Right lobe of liver (tissue), 4 donors: ENCODE measurements around the gene SCN8A.

Experiments used
- POLR2A ChIP-seq: fragments of 450-650 bp; IDR thresholded peaks from one replicate; pipeline ENCODE4 v1.6.1; 2017; ENCODE audit warnings: antibody characterized with exemption, mild to moderate bottlenecking
- TF ChIP-seq, protein P1 (sequence below), 4 donors: fragments of 200-600 bp in 3 of 4; fragments of 450-650 bp in 1 of 4; IDR thresholded peaks; one replicate each; pipeline versions ENCODE4 v1.5.1 to v1.8.0; 2016 to 2022; ENCODE audit warnings: antibody characterized with exemption in 4 of 4, mild to moderate bottlenecking in 2 of 4
- donor health status: DM: no; HTN: no; CAD: no.
- donor health status: DM: no; HTN: no; CAD: no.
- donor health status: DM: no; HTN: yes; CAD: no.

DNA sequence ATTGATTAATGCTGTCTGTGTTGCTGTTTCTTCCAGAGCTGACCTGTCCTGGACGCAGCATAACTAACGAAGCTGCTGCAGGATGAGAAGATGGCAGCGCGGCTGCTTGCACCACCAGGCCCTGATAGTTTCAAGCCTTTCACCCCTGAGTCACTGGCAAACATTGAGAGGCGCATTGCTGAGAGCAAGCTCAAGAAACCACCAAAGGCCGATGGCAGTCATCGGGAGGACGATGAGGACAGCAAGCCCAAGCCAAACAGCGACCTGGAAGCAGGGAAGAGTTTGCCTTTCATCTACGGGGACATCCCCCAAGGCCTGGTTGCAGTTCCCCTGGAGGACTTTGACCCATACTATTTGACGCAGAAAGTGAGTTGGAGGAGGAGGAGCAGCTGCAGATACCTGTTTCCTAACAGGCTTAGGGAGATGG is 71.7 kb downstream of the SCN8A start:
- no peak for TF ChIP-seq POLR2A
- TF ChIP-seq, protein P1, sequence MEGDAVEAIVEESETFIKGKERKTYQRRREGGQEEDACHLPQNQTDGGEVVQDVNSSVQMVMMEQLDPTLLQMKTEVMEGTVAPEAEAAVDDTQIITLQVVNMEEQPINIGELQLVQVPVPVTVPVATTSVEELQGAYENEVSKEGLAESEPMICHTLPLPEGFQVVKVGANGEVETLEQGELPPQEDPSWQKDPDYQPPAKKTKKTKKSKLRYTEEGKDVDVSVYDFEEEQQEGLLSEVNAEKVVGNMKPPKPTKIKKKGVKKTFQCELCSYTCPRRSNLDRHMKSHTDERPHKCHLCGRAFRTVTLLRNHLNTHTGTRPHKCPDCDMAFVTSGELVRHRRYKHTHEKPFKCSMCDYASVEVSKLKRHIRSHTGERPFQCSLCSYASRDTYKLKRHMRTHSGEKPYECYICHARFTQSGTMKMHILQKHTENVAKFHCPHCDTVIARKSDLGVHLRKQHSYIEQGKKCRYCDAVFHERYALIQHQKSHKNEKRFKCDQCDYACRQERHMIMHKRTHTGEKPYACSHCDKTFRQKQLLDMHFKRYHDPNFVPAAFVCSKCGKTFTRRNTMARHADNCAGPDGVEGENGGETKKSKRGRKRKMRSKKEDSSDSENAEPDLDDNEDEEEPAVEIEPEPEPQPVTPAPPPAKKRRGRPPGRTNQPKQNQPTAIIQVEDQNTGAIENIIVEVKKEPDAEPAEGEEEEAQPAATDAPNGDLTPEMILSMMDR (IDR thresholded peaks at IDR 0.05): no peak
